ENCODE measurements around the gene C4orf50.

GRCh38 chr4:5885733-5886132, 132.5 kb downstream of the C4orf50 start:
- TF ChIP-seq CTCF (conservative IDR thresholded peaks at IDR 0.05) (no peak), EZH2 (IDR thresholded peaks at IDR 0.05; ENCODE audit: low read depth) (no peak)

All from PC-9 (cell line).